ENCODE measurements around the gene TMEM132A. TPM values are rescaled to one million over a fixed set of nuclear protein-coding genes. Genes with fewer than 3 reads are reported as not detected.

The TMEM132A gene
- total RNA-seq, 1 experiment from 2014 or later, result 114 TPM

GRCh38 chr11:60930394-60930793 lies 6.1 kb downstream of the TMEM132A start (continued):
- no peak for TF ChIP-seq STAT6 (CRISPR knock-in tag; conservative IDR thresholded peaks at IDR 0.05; ENCODE audit: low read depth)

GRCh38 chr11:60931917-60932316 lies 7.7 kb downstream of the TMEM132A start:
- Mint-ChIP-seq H3K27ac (no peak overlapping the region), H3K9me3 (no peaks in the 10 kb centered on the region), H3K27me3 (ENCODE audit: low read depth) (no peaks in the 10 kb centered on the region), H3K4me1 (no peaks in the 10 kb centered on the region), H3K36me3 (peaks cover 20% of the 10 kb centered on the region), H3K4me3 (no peak overlapping the region)
- ChIA-PET CTCF (interaction anchor here (0.8 to 1.4 kb wide), 2 partner anchors 32 to 38 kb away, joined by 3 to 4 read pairs; no protein-coding TSS in a partner anchor), POLR2A (no interaction called here)
- TF ChIP-seq ETV6 (CRISPR knock-in tag; IDR thresholded peaks at IDR 0.05), result no peak
- TF ChIP-seq ZNF671 (CRISPR knock-in tag; IDR thresholded peaks at IDR 0.05), result no peak
- TF ChIP-seq ZNF317 (CRISPR knock-in tag; IDR thresholded peaks at IDR 0.05; ENCODE audit: borderline replicate concordance, low read depth), result no peak
- no peak for TF ChIP-seq RELA (CRISPR knock-in tag; IDR thresholded peaks at IDR 0.05; ENCODE audit: borderline replicate concordance)
- TF ChIP-seq GABPB1 (CRISPR knock-in tag; IDR thresholded peaks at IDR 0.05), result no peak
- no peak for TF ChIP-seq AFF4 (CRISPR knock-in tag; IDR thresholded peaks at IDR 0.05; ENCODE audit: borderline replicate concordance)
- TF ChIP-seq MLX (CRISPR knock-in tag; IDR thresholded peaks at IDR 0.05), result no peak
- TF ChIP-seq FOXK1 (CRISPR knock-in tag; IDR thresholded peaks at IDR 0.05), result no peak
- TF ChIP-seq ELF4 (CRISPR knock-in tag; IDR thresholded peaks at IDR 0.05; ENCODE audit: low read depth), result no peak
- no peak for TF ChIP-seq PRDM15 (CRISPR knock-in tag; IDR thresholded peaks at IDR 0.05)
- TF ChIP-seq CTCF (IDR thresholded peaks at IDR 0.05), result no peak
- ATAC-seq (no peak), DNase-seq (ENCODE audit: low spot score) (no peak)
